Stimulated activated CD4-positive, alpha-beta T cell treated with anti-CD3 and anti-CD28 coated beads, TNF-alpha, amount 100 ng/mL, for 1 hour (primary cell): ENCODE measurements around the gene FAM228B.
"Not testable (repeated sequence)": the region's sequence is repeated elsewhere in the genome, so short reads cannot be mapped to it uniquely, and the experiment has no call there.

Experiments
- DNase-seq, 3 donors: peaks; one replicate each; pipeline ENCODE4 v3.0.0-alpha.2; 2020; ENCODE audit warnings: low read depth in 3 of 3, low spot score in 1 of 3

The FAM228B gene

DNA sequence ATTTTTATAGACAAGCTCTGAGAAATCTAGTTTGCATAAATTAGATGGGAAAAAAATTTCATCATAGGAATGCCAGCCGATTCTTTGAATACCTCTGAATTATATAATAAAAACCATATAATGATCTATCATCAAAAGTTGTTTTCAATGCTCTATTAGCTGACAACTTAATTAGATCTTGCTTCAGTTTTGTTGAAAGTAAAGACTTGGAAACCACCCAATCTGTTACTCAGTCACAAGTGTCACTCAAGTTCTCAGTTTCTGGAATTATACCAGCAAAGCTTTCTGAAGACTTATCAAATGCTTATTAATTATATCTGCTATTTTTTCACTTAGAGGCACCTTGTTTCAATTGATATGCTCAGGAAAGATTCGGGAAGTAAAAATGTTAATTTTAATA lies 21.3 kb upstream of the FAM228B start:
- no peak for DNase-seq

DNA sequence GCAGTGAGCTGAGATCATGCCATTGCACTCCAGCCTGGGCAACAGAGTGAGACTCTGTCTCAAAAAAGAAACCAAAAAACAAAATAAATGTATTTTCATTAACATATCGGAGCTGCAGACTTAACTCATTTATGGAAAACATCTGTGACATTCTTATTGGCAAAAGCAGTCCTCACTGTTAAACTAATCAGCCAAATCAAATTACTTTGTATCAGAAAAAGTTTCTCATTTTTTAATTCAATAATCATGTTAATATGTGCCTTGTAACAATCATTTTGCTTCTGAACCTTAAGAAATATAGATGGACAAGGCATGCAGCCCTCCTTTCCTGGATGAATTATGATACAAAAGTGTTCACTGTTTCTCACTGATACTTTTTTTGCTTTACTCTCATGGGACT lies 20.6 kb upstream of the FAM228B start:
- no peak for DNase-seq

DNA sequence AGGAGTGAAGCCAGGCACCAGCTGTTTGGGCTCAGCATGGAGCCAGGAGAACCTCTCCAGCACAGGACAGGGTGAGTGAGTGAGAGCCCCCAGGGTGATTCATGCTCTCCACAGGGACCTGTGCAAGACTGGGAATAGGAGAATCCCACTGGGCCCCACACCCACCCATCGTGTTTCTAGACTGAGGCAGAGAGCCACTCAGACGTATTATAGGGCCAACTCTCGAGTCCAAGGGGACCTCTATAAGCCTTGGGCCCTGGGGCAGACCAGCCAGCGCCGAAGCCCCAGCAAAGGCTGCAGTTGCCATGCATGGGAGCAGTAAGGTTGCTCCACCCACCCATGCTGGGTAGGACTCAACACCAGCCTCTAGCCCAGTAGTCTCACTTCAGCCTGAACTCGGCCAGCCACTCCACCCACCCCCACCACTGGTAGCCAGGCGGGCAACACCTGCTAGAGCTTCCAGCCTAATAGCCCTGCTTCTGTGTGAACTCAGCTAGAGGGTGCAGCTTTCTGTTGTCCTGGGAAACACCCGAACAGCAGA lies 19.1 kb upstream of the FAM228B start:
- DNase-seq = no peak

DNA sequence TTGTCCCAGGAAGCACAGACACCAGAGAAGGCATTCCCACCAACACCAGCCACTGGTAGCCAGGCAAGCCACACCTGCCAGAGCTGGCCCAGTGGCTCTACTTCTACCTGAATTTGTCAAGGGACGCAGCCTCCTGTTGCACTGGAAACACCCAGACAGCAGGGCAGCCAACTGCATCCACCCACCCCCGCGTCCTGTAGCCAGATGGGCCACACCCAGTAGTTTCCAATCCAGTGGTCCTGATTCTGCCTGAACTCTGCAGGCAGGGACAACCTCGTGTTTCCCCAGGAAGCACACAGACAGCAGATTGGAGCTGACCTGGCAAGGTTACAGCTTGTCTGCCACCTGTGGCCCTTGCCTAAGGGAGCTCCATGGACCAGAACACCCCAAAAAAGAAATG lies 18.4 kb upstream of the FAM228B start:
- DNase-seq = no peak

DNA sequence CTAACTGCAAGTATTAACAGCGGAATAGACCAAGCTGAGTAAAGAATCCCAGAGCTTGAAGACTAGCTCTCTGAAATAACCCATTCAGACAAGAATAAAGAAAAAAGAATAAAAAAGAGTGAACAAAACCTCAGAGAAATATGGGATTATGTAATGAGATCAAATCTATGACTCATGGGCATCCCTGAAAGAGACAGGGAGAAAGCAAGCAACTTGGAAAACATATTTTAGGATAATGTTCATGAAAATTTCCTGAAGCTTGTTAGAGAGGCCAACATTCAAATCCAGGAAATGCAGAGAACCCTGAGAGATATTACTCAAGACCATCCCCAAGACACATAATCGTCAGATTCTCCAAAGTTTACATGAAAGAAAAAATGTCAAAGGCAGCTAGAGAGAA lies 17.5 kb upstream of the FAM228B start:
- DNase-seq = no peak

DNA sequence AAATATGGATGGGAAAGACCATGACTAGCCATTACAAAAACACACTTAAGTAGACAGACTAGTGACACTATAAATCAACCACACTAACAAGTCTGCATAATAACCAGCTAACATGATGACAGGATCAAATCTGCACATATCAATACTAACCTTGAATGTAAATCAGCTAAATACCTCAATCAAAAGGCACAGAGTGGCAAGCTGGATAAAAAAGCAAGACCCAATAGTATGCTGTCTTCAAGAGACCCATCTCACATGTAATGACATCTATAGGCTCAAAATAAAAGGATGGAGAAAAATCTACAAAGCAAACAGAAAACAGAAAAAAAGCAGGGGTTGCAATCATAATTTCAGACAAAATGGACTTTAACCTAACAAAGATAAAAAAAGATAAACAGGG lies 16.5 kb upstream of the FAM228B start:
- DNase-seq = no peak

DNA sequence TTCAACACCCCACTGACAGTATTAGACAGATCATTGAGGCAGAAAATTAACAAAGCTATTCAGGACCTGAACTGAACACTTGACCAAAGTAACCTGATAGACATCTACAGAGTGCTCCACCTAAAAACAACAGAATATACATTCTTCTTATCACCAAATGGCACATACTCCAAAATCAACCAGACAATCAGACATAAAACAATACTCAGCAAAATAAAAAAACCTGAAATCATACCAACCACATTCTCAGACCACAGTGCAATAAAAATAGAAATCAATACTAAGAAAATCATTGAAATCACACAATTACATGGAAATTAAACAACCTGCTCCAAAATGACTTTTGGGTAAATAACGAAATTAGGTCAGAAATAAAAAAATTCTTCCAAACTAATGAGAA lies 15.9 kb upstream of the FAM228B start:
- no peak for DNase-seq

DNA sequence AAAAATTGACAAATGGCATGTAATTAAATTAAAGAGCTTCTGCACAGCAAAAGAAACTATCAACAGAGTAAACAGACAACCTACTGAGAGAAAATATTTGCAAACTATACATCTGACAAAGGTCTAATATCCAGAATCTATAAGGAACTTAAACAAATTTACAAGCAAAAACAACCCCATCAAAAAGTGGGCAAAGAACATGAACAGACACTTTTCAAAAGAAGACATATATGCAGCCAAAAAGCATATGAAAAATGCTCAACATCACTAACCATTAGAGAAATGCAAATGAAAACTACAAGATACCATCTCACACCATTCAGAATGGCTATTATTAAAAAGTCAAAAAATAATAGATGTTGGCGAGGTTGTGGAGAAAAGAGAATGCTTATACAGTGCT lies 13.8 kb upstream of the FAM228B start:
- DNase-seq = not testable (repeated sequence)

DNA sequence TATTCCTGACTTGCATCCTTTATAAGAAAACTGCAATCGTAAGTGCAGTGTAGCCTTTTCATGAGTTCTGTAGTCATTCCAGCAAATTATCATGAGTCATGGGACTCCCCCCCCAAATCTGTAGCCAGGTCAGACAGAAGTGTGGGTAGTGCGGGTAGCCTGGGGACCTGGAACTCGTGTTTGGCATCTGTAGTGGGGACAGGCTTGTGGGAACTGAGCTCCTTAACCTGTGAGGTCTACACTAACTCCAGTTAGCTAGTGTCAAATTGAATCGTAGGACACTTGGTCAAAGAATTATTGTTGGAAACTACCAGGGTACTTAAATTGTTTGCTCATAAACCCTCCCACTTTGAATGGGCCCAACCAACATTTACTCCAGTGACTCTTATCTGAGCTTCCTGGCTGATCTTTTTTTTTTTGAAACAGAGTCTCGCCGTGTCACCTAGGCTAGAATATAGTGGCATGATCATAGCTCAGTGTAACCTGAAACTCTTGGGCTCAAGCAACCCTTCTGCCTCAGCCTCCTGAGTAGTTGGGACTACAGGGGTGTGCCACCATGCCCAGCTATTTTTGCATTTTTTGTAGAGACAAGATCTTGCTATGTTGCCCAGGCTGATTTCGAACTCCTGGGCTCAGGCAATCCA lies 12.5 kb upstream of the FAM228B start:
- no peak for DNase-seq

DNA sequence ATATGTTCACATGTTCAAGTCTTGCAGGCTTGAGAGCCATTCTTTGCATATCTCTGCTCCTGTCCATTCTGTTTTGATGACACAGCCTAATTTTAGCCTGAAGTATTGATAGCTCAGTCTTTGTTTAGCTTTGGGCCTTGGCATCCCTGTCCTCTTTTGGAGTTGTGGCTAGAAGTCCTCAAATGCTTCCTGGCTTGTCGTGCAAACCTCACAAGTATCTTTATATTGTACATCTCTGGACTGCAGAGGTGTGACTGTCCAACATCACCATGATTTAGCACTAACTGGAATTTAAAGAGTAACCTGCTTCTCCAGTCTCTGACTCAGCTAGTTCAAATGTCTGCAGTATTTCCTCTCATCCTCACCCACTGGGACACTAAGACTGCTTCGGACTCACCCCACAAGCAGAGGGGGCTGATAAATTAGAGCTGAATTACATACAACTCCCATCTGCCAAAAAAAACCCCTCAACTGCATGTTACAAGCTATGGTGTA lies 11.8 kb upstream of the FAM228B start:
- no peak for DNase-seq

DNA sequence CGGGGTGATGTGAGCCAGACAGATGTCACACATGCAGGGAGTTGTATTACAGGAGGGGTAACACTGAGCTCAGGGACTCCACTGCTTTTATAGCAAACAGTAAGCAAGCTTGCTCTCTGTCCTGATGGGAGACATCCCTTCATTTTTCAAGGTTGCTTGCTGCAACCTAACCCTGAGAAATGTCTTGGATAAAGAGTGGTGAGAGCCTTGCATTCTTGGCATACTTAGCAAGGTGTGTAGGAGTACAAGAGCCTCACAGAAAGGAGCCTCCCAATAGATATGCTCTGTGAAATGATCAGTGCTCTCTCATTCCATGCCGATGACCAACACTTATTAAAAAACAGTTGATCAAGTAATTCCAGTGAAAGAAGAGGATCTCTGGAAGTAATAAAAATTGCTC lies 8.2 kb upstream of the FAM228B start:
- DNase-seq = no peak

DNA sequence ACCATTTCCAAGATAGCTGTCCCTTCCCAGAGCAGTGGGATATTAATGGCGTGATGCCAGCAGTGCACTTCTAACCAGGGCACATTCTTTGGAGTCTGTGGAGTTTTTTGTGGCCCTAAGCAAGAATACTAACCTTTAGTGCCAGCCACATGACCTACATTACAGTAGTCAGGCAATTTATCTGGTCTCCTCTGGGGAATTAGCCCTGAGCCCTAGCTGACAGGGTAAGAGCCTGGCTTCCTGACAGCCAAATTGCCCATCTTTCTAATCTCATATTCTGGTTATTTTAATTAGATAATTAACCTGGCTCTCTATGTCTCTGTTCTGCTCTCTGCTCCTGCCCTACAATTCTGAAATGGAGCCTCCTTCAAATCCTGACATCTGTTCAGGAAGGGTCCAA lies 5.4 kb upstream of the FAM228B start:
- no peak for DNase-seq

DNA sequence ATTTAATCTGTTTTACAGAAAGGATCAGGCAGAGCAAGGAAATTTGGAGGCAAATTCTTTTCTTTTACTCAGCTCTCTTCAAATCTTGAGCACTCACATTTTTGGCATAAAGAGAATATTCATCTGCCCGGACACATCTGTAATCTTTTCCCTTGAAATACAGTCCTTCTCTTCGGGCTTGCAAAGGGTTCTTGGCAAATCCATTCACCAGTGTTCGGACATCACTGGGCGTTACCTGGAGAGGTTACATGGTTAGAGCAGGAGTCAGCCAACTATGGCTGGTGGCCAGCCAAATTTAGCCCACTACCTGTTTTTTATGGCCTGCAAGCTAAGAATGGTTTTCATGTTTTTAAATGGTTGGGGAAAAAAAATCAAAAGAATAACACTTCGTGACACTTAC lies 2.2 kb upstream of the FAM228B start:
- DNase-seq = no peak

DNA sequence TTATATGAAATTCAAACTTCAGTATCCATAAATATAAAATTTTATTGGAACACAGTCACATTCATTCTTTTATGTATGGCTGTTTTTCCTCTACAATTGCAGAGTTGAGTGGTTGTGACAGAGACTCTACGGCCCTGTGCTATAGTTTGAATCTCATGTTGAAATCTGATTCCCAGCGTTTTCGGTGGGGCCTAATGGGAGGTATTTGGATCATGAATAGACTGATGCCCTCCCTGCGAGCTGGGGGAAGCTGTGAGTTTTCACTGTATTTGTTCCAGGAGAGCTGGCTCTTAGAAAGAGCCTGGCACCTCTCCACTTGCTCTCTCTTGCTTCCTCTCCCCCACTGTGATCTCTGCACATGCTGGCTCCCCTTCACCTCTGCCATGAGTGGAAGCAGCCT lies 1.8 kb upstream of the FAM228B start:
- no peak for DNase-seq

DNA sequence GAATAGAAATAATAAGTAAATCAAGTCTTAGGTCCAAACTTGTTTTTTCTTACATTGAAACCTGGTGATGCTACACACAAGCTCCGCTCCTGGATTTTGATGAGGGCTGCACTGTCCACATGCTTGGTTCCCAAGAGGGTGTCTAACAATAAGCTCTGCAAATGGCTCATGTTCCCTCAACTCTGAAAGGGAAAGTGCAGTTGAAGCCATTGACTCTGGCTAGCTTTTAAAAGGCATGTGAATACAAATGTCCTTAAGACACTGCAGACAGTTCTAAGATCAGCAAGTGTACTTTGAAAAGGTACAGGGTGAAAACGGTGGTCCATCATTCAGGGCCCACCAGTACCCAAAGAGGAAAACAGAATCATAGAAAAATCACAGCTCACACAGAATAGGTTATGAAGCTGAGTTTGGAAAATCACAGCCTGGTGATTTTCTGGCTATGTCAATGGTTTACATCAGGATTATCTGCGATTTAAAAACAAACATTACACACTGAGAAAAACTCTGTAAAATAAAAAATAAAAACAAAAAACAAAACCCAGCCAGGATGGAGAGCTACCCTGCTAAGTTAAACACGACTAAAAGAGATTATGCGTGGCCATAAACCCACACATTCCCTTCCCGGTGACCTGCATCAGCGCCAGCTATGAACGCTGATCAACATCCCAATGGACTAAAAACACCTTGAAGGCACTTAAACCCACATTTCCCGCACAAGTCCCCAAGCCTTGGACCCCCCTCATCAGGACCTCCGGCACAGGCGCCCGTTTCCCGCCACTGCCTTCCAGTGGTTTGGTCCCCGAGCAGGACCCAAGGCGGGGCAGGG lies 689 bp upstream of the FAM228B start:
- no peak for DNase-seq

DNA sequence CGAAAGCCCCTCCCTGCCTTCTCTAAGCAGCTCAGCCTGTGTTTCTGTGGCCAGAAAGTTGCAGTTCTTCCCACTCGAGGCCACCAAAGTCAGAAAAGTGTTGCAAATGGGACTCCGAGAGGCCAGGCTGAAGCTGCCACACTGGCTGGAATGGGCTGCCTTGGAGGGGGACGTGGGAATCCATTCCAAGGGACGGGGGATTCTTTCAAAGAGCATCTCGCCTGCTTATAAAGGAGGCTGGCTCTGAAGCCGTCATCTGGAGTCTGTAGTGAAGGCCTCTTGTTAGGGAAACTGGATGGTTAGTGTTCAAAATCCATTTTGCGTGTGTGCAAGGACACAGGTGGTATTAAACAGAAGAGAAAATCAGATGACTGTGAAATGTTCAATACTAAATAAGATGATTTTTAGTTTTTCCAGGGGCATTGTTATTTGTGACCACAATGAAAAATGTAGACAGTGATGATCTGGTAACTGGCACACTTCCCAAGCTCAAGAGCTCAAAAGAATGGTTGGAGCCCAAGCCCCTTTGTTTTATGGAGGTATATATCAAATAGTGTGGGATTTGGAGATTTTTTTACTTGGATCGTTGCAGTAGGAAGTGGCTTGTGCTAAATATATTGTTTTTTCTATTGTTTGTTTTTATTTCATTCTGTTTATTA lies 782 bp downstream of the FAM228B start:
- peak in 1 of 3 donors; percentile 24 for DNase-seq

DNA sequence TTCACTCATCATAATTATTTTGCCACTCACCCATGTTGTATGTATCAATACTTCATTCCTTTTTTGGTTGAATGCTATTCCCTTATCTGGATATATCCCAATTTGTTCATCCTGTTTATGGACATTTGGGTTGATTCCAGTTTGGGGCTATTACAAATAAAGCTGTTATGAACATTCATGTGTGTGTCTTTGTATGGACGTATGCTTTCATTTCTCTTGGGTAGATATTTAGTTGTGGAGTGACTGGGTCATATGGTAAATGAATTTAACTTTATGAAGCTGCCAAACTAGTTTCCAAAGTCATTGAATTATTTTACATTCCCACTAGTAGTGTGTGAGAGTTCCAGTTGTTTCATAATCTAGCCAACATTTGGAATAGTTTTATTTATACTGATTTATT lies 2.7 kb downstream of the FAM228B start:
- no peak for DNase-seq

DNA sequence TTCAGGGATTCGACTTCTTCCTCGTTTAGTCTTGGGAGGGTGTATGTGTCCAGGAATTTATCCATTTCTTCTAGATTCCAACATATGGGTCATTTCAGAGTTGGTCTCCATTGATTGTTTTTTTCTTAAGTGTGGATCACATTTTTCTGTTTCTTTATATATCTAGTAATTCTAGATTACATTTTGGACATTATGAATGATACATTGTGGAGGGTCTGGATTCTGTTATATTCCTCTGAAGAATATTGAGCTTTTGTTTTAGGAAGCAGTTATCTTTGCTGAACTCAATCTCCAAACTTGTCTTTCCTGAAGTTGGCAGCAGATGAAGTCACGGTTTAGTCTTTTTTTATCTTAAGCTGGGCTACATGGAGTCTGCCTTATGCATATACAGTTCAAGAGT lies 9.3 kb downstream of the FAM228B start:
- DNase-seq = no peak

DNA sequence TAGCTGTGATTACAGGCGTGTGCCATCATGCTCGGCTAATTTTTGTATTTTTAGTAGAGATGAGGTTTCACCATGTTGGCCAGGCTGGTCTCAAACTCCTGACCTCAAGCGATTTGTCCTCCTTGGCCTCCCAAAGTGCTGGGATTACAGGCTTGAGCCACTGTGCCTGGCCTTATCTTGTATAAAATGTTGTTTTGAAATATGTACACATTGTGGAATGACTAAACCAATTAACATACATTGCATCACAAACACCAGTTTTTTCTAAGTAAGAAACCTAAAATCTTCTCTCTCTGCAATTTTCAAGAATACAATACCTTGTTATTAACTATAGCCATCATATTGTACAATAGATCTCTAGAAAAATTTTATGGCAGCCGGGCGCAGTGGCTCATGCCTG lies 17.0 kb downstream of the FAM228B start:
- not testable (repeated sequence) for DNase-seq

DNA sequence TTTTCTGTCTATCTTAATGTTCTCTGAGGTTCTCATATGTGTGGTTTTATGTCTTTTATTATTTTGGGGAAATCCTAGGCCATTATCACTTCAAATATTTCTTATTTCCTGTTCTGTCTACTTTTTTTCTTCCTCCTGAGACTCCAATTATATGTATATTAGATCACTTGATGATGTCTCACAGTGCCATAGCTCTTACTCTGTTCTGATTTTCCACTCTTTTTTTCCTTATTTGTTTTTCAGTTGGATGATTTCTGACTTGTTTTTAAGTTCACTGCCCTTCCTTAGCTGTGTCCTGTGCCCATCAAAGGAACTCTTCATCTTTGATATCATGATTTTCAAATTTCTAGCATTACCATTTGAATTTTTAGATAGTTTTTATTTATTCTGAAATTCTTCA lies 24.1 kb downstream of the FAM228B start:
- DNase-seq = no peak

DNA sequence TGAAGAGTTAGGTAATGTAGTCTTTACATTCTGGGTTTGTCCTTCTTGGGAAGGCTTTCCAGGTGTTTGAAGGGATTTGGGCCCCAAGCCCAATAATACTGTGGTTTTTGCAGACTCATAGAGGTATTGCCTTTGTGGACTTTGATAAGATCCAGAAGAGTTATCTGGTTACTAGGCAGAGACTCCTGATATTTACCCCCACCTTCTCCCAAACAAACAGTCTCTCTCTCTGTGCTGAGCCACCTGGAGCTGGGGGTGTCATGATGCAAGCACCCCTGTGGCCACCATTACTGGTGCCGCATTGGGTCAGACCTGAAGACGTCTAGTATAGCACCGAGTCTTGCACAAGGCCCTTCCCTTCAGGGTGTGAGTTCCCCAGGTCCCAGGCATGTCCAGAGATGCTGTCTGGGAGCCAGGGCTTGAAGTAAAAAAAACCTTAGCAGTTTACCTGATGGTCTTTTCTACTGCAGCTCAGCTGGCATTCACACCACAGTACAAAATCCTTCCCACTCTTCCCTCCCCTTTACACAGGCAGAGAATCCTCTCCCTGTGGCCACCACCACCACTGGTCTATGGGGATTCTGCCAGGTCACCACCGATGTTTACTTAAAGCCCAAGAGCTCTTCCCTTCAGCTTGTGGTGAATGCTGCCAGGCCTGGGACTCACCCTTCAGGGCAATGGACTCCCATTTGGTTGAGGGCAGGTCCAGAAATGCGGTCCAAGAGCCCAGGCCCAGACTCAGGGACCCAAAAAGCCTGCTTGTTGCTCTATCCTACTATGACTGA lies 29.3 kb downstream of the FAM228B start:
- no peak for DNase-seq
